Esophagus muscularis mucosa (tissue), 4 donors: ENCODE results near the gene ENTPD6.

Source experiments
- CTCF ChIP-seq, 3 experiments: fragments of 200-600 bp in 2 of 3; fragments of 450-650 bp in 1 of 3; sonication (generic) in 2 of 3; IDR thresholded peaks; one replicate each; pipeline ENCODE4 v1.5.1; 2017 to 2019; ENCODE audit warnings: antibody characterized with exemption in 3 of 3, mild to moderate bottlenecking in 2 of 3, moderate library complexity in 1 of 3
- EP300 ChIP-seq: sonication (generic); formaldehyde crosslinking; IDR thresholded peaks from one replicate; pipeline ENCODE4 v1.6.1; 2017; ENCODE audit warnings: antibody characterized with exemption
- POLR2A ChIP-seq: fragments of 450-650 bp; IDR thresholded peaks from one replicate; pipeline ENCODE4 v1.6.1; 2017; ENCODE audit warnings: antibody characterized with exemption, moderate library complexity, mild to moderate bottlenecking, low read depth
- POLR2AphosphoS5 ChIP-seq, 2 donors: sonication (generic); formaldehyde crosslinking; IDR thresholded peaks; one replicate each; pipeline ENCODE4 v1.6.1; 2017; ENCODE audit warnings: antibody characterized with exemption in 2 of 2

- TF ChIP-seq POLR2AphosphoS5 (IDR thresholded peaks at IDR 0.05) (no peak), CTCF (IDR thresholded peaks at IDR 0.05) (no peak), POLR2A (no peak), EP300 (no peak)
Observed at GRCh38 chr20:25176184-25176583, 19.3 kb upstream of the ENTPD6 start.
